SH-SY5Y (cell line): ENCODE data around the gene PDLIM1.

ENCODE experiments used
- GATA2 ChIP-seq: IDR thresholded peaks from 2 replicates; pipeline ENCODE4 v1.6.1; 2011; ENCODE audit warnings: mild to moderate bottlenecking, low read depth, low read length
- GATA3 ChIP-seq: IDR thresholded peaks from 2 replicates; pipeline ENCODE4 v1.6.1; 2011; ENCODE audit warnings: low read depth, mild to moderate bottlenecking, low read length, moderate library complexity

DNA sequence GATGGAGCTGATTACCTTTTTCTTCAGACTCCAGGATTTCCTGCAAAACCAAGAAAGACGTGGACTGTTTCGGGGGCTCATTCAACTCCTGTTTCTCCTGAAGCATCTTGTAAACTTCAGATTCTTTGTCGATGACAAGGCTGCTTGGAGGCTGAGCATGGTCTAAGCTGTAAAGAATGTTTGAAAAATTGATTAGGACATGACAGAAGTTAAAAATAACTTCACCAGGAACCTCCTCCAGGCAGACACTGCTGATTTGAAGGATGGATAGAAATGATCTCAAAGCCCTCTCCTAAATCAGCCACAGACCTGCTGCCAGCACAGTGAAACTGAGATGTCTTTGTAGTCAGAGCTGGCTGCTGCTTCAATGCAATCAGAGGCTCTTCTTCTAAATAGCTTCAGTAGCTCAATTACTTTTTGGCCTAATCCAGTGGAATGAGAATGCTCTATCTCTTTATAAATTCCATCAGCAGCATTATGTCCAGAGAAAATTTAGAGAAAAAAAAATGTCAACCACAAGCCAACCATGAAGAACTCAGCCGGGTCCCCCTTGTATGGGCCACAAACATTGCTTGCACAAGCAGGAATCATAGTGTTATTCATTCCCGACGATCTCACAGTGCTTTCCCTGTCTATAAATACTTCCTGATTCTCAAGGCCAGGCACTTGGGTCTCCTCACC lies 43.5 kb downstream of the PDLIM1 start:
- TF ChIP-seq GATA3, result no peak
- no peak for TF ChIP-seq GATA2
